IMR-90 (cell line): ENCODE measurements around the gene RNF125. TPM values are rescaled to one million over a fixed set of nuclear protein-coding genes. Genes with fewer than 3 reads are reported as not detected.

ENCODE experiments used
- ATAC-seq: fragments of 200-7000 bp; cut with Tn5 transposase; 2 replicates; pipeline ENCODE4 v1.9.1; 2020; ENCODE audit warnings: low read depth, mild to moderate bottlenecking, moderate library complexity
- BruUV-seq: library from RNA; stranded (reverse); fragments of 400-500 nt; replicated peaks from 2 replicates; lab custom pipeline; 2021; lab: Mats Ljungman, UMichigan
- CTCF ChIA-PET: fragments of 300-600 bp; formaldehyde crosslinking; extraction: SDS; loops from one replicate; lab custom pipeline; 2021; ENCODE audit warnings: antibody characterized with exemption; lab: Yijun Ruan, JAX
- POLR2A ChIA-PET: fragments of 300-600 bp; sonication (Branson Sonifier 250); formaldehyde crosslinking; loops from one replicate; lab custom pipeline; 2022; ENCODE audit warnings: antibody characterized with exemption; ENCODE audit not compliant: unreplicated experiment; lab: Charles Lee
- DNase-seq: peaks from one replicate; pipeline ENCODE4 v3.0.0; 2013
- H2AFZ ChIP-seq: replicated peaks from 2 replicates; pipeline ENCODE3; 2013; ENCODE audit warnings: low read length, mild to moderate bottlenecking; ENCODE audit not compliant: poor library complexity
- H2AK5ac ChIP-seq: 2 replicates; pipeline ENCODE4 v1.6.1; 2013; ENCODE audit warnings: low read depth, low read length, inconsistent platforms
- H2AK9ac ChIP-seq: replicated peaks from 2 replicates; pipeline ENCODE3; 2013; ENCODE audit warnings: mild to moderate bottlenecking, low read depth, low read length, moderate library complexity; ENCODE audit not compliant: poor library complexity
- H2BK120ac ChIP-seq: 2 replicates; pipeline ENCODE4 v1.6.1; 2013; ENCODE audit warnings: low read depth, low read length, inconsistent platforms
- H2BK15ac ChIP-seq: 3 replicates; pipeline ENCODE4 v1.6.1; 2013; ENCODE audit warnings: low read depth, low read length, inconsistent platforms
- H2BK20ac ChIP-seq: 2 replicates; pipeline ENCODE4 v1.6.1; 2013; ENCODE audit warnings: low read depth, mild to moderate bottlenecking, inconsistent platforms, low read length, moderate library complexity
- H2BK5ac ChIP-seq: 2 replicates; pipeline ENCODE4 v1.6.1; 2013; ENCODE audit warnings: mild to moderate bottlenecking, low read depth, low read length, inconsistent platforms; ENCODE audit not compliant: poor library complexity, severe bottlenecking
- H3K14ac ChIP-seq: replicated peaks from 2 replicates; pipeline ENCODE4 v1.6.1; 2013; ENCODE audit warnings: low read depth, low read length, inconsistent platforms
- H3K18ac ChIP-seq: 2 replicates; pipeline ENCODE4 v1.6.1; 2013; ENCODE audit warnings: low read depth, low read length, control low read depth
- H3K23ac ChIP-seq: 2 replicates; pipeline ENCODE4 v1.6.1; 2013; ENCODE audit warnings: low read depth, low read length, inconsistent platforms
- H3K27ac ChIP-seq: 2 replicates; pipeline ENCODE4 v1.5.1; 2013; ENCODE audit warnings: mild to moderate bottlenecking, control low read depth, low read length; ENCODE audit not compliant: insufficient read depth
- H3K27me3 ChIP-seq: 2 replicates; pipeline ENCODE4 v1.6.1; 2013; ENCODE audit warnings: low read length; ENCODE audit not compliant: control insufficient read depth, insufficient read depth
- H3K36me3 ChIP-seq: 2 replicates; pipeline ENCODE4 v1.6.1; 2013; ENCODE audit warnings: low read length, mixed read lengths; ENCODE audit not compliant: control insufficient read depth, insufficient read depth
- H3K4ac ChIP-seq: 2 replicates; pipeline ENCODE4 v1.6.1; 2013; ENCODE audit warnings: low read depth, low read length, inconsistent platforms
- H3K4me1 ChIP-seq: 2 replicates; pipeline ENCODE4 v1.6.1; 2013; ENCODE audit warnings: low read length, mixed read lengths; ENCODE audit not compliant: control insufficient read depth, insufficient read depth
- H3K4me2 ChIP-seq: 2 replicates; pipeline ENCODE4 v1.6.1; 2013; ENCODE audit warnings: low read depth, mild to moderate bottlenecking, control low read depth, low read length, moderate library complexity
- H3K4me3 ChIP-seq: 2 replicates; pipeline ENCODE4 v1.5.1; 2013; ENCODE audit warnings: low read depth, mild to moderate bottlenecking, control low read depth, low read length, moderate library complexity; ENCODE audit not compliant: insufficient read depth
- H3K56ac ChIP-seq: 2 replicates; pipeline ENCODE4 v1.6.1; 2013; ENCODE audit warnings: low read length, inconsistent platforms; ENCODE audit not compliant: insufficient read depth; ENCODE audit errors: extremely low read depth
- H3K79me1 ChIP-seq, 2 experiments: 2 replicates each; pipeline ENCODE4 v1.6.1; 2013; ENCODE audit warnings: low read length in 2 of 2, inconsistent platforms in 1 of 2, low read depth in 1 of 2
- H3K9ac ChIP-seq: 2 replicates; pipeline ENCODE4 v1.6.1; 2013; ENCODE audit warnings: low read depth, low read length, control low read depth
- H3K9me1 ChIP-seq: 2 replicates; pipeline ENCODE4 v1.6.1; 2013; ENCODE audit warnings: low read length, inconsistent platforms; ENCODE audit not compliant: insufficient read depth
- H3K9me3 ChIP-seq: 2 replicates; pipeline ENCODE4 v1.6.1; 2013; ENCODE audit warnings: low read length; ENCODE audit not compliant: control insufficient read depth, insufficient read depth
- H4K20me1 ChIP-seq: 2 replicates; pipeline ENCODE4 v1.6.1; 2013; ENCODE audit warnings: low read length, inconsistent platforms; ENCODE audit not compliant: insufficient read depth
- H4K5ac ChIP-seq: 2 replicates; pipeline ENCODE4 v1.6.1; 2013; ENCODE audit warnings: mild to moderate bottlenecking, low read depth, low read length, control low read depth
- H4K8ac ChIP-seq, 2 experiments: 2 replicates each; pipeline ENCODE4 v1.6.1; 2013; ENCODE audit warnings: low read depth in 2 of 2, low read length in 2 of 2, control low read depth in 1 of 2, inconsistent platforms in 1 of 2
- H4K91ac ChIP-seq: 2 replicates; pipeline ENCODE4 v1.6.1; 2013; ENCODE audit warnings: low read depth, low read length, inconsistent platforms; ENCODE audit not compliant: insufficient read depth
- CEBPB ChIP-seq: IDR thresholded peaks from 2 replicates; pipeline ENCODE4 v1.6.1; 2012; ENCODE audit warnings: low read depth, low read length, improper control_type of control experiment
- CTCF ChIP-seq: conservative IDR thresholded peaks from 2 replicates; pipeline ENCODE4 v1.5.1; 2012; ENCODE audit warnings: mild to moderate bottlenecking, low read depth, low read length, improper control_type of control experiment
- MAFK ChIP-seq: IDR thresholded peaks from 2 replicates; pipeline ENCODE4 v1.6.1; 2012; ENCODE audit warnings: low read depth, low read length, improper control_type of control experiment
- RFX5 ChIP-seq: IDR thresholded peaks from 2 replicates; pipeline ENCODE4 v1.8.0; 2012; ENCODE audit warnings: low read depth, mild to moderate bottlenecking, low read length, moderate library complexity
- WGBS, 2 experiments: methylation state at CpG; one replicate each; pipeline versions ENCODE4 v1.1.5 to v1.1.7; 2013; ENCODE audit warnings: missing lambda C conversion rate in 2 of 2; ENCODE audit not compliant: insufficient read length in 1 of 2; ENCODE audit errors: extremely low coverage in 2 of 2; 5-methylcytosine and 5-hydroxymethylcytosine counted together
- dilution Hi-C: fragments of 300-500 bp; cut with HindIII; formaldehyde crosslinking; loops from one replicate; pipeline ENCODE4 v1.14.3; 2018; ENCODE audit warnings: low sequenced_read_pairs; ENCODE audit not compliant: unreplicated experiment
- in situ Hi-C: fragments of 300-500 bp; cut with MboI; formaldehyde crosslinking; loops from 3 replicates; pipeline ENCODE4 v1.14.3; 2019; ENCODE audit warnings: low sequenced_read_pairs, inconsistent platforms, mixed read lengths
- intact Hi-C: fragments of 100-400 bp; cut with micrococcal nuclease; formaldehyde crosslinking; loops from 2 replicates; pipeline ENCODE4 v1.10.0; 2022
- polyA plus RNA-seq, 3 experiments: library from polyadenylated mRNA; depleted of rRNA; stranded (reverse); fragments of >200 nt; gene quantifications; 2 replicates each; pipeline ENCODE4 v1.2.3, GENCODE V29; 2012; ENCODE audit warnings: low replicate concordance in 1 of 3
- total RNA-seq: library from RNA; depleted of rRNA; stranded (reverse); fragments of >200 nt; gene quantifications from 2 replicates; pipeline ENCODE4 v1.2.3, GENCODE V29; 2012

Gene RNF125
- total and polyA plus RNA-seq, 2 of the 4 experiments (the other 2 are of a cell fraction) = under 0.01 to 0.10 TPM

- Histone ChIP-seq H2AK5ac (no peak overlapping the region), H2AK9ac (no peak overlapping the region), H4K8ac (no peak overlapping the region), H3K4me1 (no peaks in the 10 kb centered on the region), H2BK15ac (no peak overlapping the region), H3K27ac (no peak overlapping the region), H3K9me3 (no peaks in the 10 kb centered on the region), H3K79me1 (peaks cover 11 to 13% of the 10 kb centered on the region in 2 experiments; a peak in 3 of 4 replicates), H4K91ac (no peak overlapping the region), H3K56ac (no peak overlapping the region), H3K36me3 (no peaks in the 10 kb centered on the region), H3K4ac (no peak overlapping the region), H2BK120ac (no peak overlapping the region), H3K23ac (no peak overlapping the region), H2BK20ac (no peak overlapping the region), H3K14ac (no peak overlapping the region), H2BK5ac (no peak overlapping the region), H3K9me1 (no peaks in the 10 kb centered on the region), H2AFZ (no peak overlapping the region), H3K4me2 (no peak overlapping the region), H3K27me3 (no peaks in the 10 kb centered on the region), H3K18ac (no peak overlapping the region), H4K5ac (no peak overlapping the region), H3K4me3 (no peak overlapping the region), H4K20me1 (peaks cover 5% of the 10 kb centered on the region), H3K9ac (no peak overlapping the region)
- no peak for TF ChIP-seq CEBPB
- TF ChIP-seq MAFK = no peak
- no peak for TF ChIP-seq CTCF
- TF ChIP-seq RFX5 = no peak
- ATAC-seq (no peak), DNase-seq (no peak)
- CTCF ChIA-PET = interaction anchor here (1.1 kb wide), 1 partner anchor 78 kb away, joined by 4 read pairs; no protein-coding TSS in a partner anchor
- POLR2A ChIA-PET = no interaction called here
- BruUV-seq = no TSS peak
- in situ Hi-C loops = no loop called here
- dilution Hi-C loops = no loop called here
- intact Hi-C loops = no loop called here
- no CpG with 5 or more reads among the region's 2 CpGs for WGBS, 2 experiments
Measured at GRCh38 chr18:32104516-32104915, 85.9 kb downstream of the RNF125 start.
